Coronary artery (tissue), 2 donors: ENCODE results near the gene SCN5A.

Experiments used
- DNase-seq: peaks from one replicate; pipeline ENCODE4 v3.0.0-alpha.2; 2017; ENCODE audit warnings: low spot score
- H3K27ac ChIP-seq, 2 donors: fragments of 200-600 bp; sonication (generic); one replicate each; pipeline ENCODE4 v1.5.1; 2016 to 2019
- H3K4me3 ChIP-seq: fragments of 200-600 bp; sonication (generic); 2 replicates; pipeline ENCODE4 v1.5.1; 2016; ENCODE audit warnings: mild to moderate bottlenecking, moderate library complexity
- TF ChIP-seq, protein P1 (sequence below): fragments of 200-600 bp; sonication (generic); IDR thresholded peaks from one replicate; pipeline ENCODE4 v1.5.1; 2019; ENCODE audit warnings: antibody characterized with exemption

SCN5A gene

GRCh38 chr3:38566215-38566528 lies 83.3 kb downstream of the SCN5A start:
- H3K4me3 ChIP-seq, result no peak overlapping the region
- no peak overlapping the region for H3K27ac ChIP-seq
- no peak for DNase-seq
- TF ChIP-seq, protein P1, sequence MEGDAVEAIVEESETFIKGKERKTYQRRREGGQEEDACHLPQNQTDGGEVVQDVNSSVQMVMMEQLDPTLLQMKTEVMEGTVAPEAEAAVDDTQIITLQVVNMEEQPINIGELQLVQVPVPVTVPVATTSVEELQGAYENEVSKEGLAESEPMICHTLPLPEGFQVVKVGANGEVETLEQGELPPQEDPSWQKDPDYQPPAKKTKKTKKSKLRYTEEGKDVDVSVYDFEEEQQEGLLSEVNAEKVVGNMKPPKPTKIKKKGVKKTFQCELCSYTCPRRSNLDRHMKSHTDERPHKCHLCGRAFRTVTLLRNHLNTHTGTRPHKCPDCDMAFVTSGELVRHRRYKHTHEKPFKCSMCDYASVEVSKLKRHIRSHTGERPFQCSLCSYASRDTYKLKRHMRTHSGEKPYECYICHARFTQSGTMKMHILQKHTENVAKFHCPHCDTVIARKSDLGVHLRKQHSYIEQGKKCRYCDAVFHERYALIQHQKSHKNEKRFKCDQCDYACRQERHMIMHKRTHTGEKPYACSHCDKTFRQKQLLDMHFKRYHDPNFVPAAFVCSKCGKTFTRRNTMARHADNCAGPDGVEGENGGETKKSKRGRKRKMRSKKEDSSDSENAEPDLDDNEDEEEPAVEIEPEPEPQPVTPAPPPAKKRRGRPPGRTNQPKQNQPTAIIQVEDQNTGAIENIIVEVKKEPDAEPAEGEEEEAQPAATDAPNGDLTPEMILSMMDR, result no peak

DNA sequence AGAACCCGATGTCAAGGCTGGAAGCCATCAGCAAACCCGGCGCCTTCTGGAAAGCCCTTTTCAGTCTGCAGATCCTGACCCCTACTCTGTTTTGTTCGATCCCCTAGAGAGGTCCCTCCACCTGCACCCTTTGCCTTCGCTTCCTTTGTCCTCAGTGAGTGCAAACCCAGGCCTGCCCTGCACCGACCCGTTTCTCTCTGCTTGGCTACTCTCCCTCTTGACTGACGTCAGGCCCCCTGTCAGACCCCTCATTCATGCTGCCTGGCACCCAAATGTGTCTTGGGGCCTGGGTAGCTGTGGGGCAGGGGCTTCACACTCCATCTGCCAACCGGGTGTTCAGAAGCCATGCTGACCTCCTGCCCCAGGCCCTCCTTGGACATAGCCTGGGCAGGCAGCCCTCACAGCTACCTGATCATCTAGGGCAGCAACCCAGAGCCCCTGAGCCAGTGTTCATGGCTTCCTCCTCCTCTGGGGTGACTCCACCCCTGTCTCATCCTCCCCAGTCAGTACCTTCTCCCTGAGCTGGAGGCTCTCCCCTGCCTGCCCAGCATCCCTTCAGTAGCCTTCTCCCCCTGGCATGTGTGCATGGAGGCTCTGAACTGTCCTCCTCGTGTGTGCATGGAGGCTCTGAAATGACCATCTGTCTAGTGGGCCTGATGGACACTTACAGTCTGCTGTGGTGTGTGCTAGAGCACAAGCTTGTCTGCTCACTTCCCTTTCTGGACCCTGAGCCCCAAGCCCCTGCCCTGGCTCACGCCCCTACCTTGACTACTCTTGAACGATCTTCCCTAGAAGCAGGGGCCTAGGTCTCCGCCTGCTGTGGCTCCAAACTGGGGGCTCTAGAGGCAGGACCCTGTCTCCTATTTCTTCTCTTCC lies 83.9 kb downstream of the SCN5A start:
- TF ChIP-seq, protein P1, result no peak
- no peak overlapping the region for H3K4me3 ChIP-seq
- peak; percentile 61 for DNase-seq
- no peak overlapping the region for H3K27ac ChIP-seq

- H3K4me3 ChIP-seq, result no peak overlapping the region
- TF ChIP-seq, protein P1, result no peak
- peak; percentile 62 for DNase-seq
- no peak overlapping the region for H3K27ac ChIP-seq
These were observed 84.7 kb downstream of the SCN5A start for GRCh38 chr3:38564631-38565338.

GRCh38 chr3:38563886-38564270 lies 85.6 kb downstream of the SCN5A start:
- no peak overlapping the region for H3K27ac ChIP-seq
- TF ChIP-seq, protein P1, result no peak
- no peak overlapping the region for H3K4me3 ChIP-seq
- DNase-seq, result peak; percentile 31

GRCh38 chr3:38563070-38563885 lies 86.2 kb downstream of the SCN5A start:
- TF ChIP-seq, protein P1, result no peak
- peak; percentile 49 for DNase-seq
- H3K4me3 ChIP-seq, result no peak overlapping the region
- no peak overlapping the region for H3K27ac ChIP-seq

GRCh38 chr3:38562467-38562925 lies 87.0 kb downstream of the SCN5A start:
- H3K27ac ChIP-seq, result no peak overlapping the region
- TF ChIP-seq, protein P1, result no peak
- H3K4me3 ChIP-seq, result no peak overlapping the region
- DNase-seq, result no peak
